ENCODE measurements around the gene NUMB.

GRCh38 chr14:73374218-73374617, 84.1 kb downstream of the NUMB start:
- TF ChIP-seq CTCF (IDR thresholded peaks at IDR 0.05) (no peak), POLR2A (IDR thresholded peaks at IDR 0.05) (no peak)
